HepG2 (cell line): ENCODE results near the gene SLC4A11. TPM values are rescaled to one million over a fixed set of nuclear protein-coding genes. Genes with fewer than 3 reads are reported as not detected.

Experiments
- DNMT3B ChIP-seq: conservative IDR thresholded peaks from 2 replicates; pipeline ENCODE4 v1.6.1; 2016; ENCODE audit warnings: missing biosample characterization, control low read depth
- ETV5 ChIP-seq: IDR thresholded peaks from 2 replicates; pipeline ENCODE4 v1.6.1; 2018; ENCODE audit warnings: missing biosample characterization, missing genetic modification reagents, inconsistent platforms, borderline replicate concordance
- FOXK1 ChIP-seq: sonication (generic); formaldehyde crosslinking; IDR thresholded peaks from 2 replicates; pipeline ENCODE4 v1.4.0; 2020; ENCODE audit warnings: low read depth, missing genetic modification reagents, borderline replicate concordance
- KIAA2018 ChIP-seq: sonication (generic); formaldehyde crosslinking; IDR thresholded peaks from 2 replicates; pipeline ENCODE4 v1.5.0; 2020; ENCODE audit warnings: mild to moderate bottlenecking, missing genetic modification reagents, borderline replicate concordance
- MZF1 ChIP-seq: sonication (generic); formaldehyde crosslinking; IDR thresholded peaks from 2 replicates; pipeline ENCODE4 v1.8.1; 2023; ENCODE audit warnings: mild to moderate bottlenecking, missing genetic modification reagents, borderline replicate concordance
- NRL ChIP-seq: sonication (generic); formaldehyde crosslinking; IDR thresholded peaks from 2 replicates; pipeline ENCODE4 v1.5.0; 2020; ENCODE audit warnings: missing genetic modification reagents, mild to moderate bottlenecking, moderate library complexity, borderline replicate concordance
- RXRB ChIP-seq: IDR thresholded peaks from 2 replicates; pipeline ENCODE4 v1.6.1; 2016; ENCODE audit warnings: borderline replicate concordance, missing genetic modification reagents, missing compliant biosample characterization
- SIX4 ChIP-seq: sonication (generic); formaldehyde crosslinking; IDR thresholded peaks from 2 replicates; pipeline ENCODE4 v1.4.0; 2020; ENCODE audit warnings: missing genetic modification reagents
- ZFP41 ChIP-seq: sonication (generic); formaldehyde crosslinking; IDR thresholded peaks from 2 replicates; pipeline ENCODE4 v1.4.0; 2020; ENCODE audit warnings: mild to moderate bottlenecking, missing genetic modification reagents, borderline replicate concordance
- ZNF10 ChIP-seq: sonication (generic); formaldehyde crosslinking; IDR thresholded peaks from 2 replicates; pipeline ENCODE4 v1.4.0; 2020; ENCODE audit warnings: mild to moderate bottlenecking, low read depth, missing genetic modification reagents, borderline replicate concordance
- ZNF564 ChIP-seq: sonication (generic); formaldehyde crosslinking; IDR thresholded peaks from 2 replicates; pipeline ENCODE4 v1.8.1; 2023; ENCODE audit warnings: mild to moderate bottlenecking, missing genetic modification reagents
- ZNF674 ChIP-seq: sonication (generic); formaldehyde crosslinking; IDR thresholded peaks from 2 replicates; pipeline ENCODE4 v1.5.0; 2020; ENCODE audit warnings: low read depth, mild to moderate bottlenecking, missing genetic modification reagents
- ZSCAN12 ChIP-seq: sonication (generic); formaldehyde crosslinking; IDR thresholded peaks from 2 replicates; pipeline ENCODE4 v1.9.0; 2021; ENCODE audit warnings: mild to moderate bottlenecking, missing genetic modification reagents
- polyA plus RNA-seq, 8 experiments: library from polyadenylated mRNA; depleted of rRNA in 3 of 8; stranded (reverse) in 7 of 8; unstranded in 1 of 8; fragments of >200 nt; fragmentation: Illumina TruSeq in 4 of 8; extraction: Trizol in 4 of 8; gene quantifications; 2 replicates each; pipeline versions ENCODE4 v1.2.1 to v1.2.3, GENCODE V29; 2011 to 2016; ENCODE audit warnings: low read depth in 4 of 8, missing spikeins in 1 of 8, mixed read lengths in 1 of 8; ENCODE audit not compliant: insufficient read depth in 1 of 8
- total RNA-seq, 5 experiments: library from RNA; depleted of rRNA; stranded (reverse); fragments of >200 nt; fragmentation: Illumina TruSeq; extraction: Trizol; gene quantifications; 2 replicates each; pipeline ENCODE4 v1.2.3, GENCODE V29; 2016; ENCODE audit warnings: low read depth in 1 of 5
- TF ChIP-seq, protein P1 (sequence below): sonication (generic); formaldehyde crosslinking; IDR thresholded peaks from 2 replicates; pipeline ENCODE4 v1.4.0; 2020; ENCODE audit warnings: missing genetic modification reagents
- TF ChIP-seq, protein P2 (sequence below): sonication (generic); formaldehyde crosslinking; IDR thresholded peaks from 2 replicates; pipeline ENCODE4 v1.4.0; 2020; ENCODE audit warnings: missing genetic modification reagents

The SLC4A11 gene
- total and polyA plus RNA-seq, 2 of the 13 experiments (the other 11 are each of a cell fraction or from before 2014, with no cell fraction given), result 3.9 to 27.0 TPM

GRCh38 chr20:3224681-3225421, 14.1 kb downstream of the SLC4A11 start (continued):
- TF ChIP-seq, protein P1, sequence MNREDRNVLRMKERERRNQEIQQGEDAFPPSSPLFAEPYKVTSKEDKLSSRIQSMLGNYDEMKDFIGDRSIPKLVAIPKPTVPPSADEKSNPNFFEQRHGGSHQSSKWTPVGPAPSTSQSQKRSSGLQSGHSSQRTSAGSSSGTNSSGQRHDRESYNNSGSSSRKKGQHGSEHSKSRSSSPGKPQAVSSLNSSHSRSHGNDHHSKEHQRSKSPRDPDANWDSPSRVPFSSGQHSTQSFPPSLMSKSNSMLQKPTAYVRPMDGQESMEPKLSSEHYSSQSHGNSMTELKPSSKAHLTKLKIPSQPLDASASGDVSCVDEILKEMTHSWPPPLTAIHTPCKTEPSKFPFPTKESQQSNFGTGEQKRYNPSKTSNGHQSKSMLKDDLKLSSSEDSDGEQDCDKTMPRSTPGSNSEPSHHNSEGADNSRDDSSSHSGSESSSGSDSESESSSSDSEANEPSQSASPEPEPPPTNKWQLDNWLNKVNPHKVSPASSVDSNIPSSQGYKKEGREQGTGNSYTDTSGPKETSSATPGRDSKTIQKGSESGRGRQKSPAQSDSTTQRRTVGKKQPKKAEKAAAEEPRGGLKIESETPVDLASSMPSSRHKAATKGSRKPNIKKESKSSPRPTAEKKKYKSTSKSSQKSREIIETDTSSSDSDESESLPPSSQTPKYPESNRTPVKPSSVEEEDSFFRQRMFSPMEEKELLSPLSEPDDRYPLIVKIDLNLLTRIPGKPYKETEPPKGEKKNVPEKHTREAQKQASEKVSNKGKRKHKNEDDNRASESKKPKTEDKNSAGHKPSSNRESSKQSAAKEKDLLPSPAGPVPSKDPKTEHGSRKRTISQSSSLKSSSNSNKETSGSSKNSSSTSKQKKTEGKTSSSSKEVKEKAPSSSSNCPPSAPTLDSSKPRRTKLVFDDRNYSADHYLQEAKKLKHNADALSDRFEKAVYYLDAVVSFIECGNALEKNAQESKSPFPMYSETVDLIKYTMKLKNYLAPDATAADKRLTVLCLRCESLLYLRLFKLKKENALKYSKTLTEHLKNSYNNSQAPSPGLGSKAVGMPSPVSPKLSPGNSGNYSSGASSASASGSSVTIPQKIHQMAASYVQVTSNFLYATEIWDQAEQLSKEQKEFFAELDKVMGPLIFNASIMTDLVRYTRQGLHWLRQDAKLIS (CRISPR knock-in tag), result no peak
- TF ChIP-seq KIAA2018 (CRISPR knock-in tag) (no peak; the same call in 1 of the 2 replicates), ZNF564 (peak; percentile 64; the same call in 1 of the 2 replicates), NRL (CRISPR knock-in tag) (peak; percentile 53; the same call in 1 of the 2 replicates), ZNF10 (no peak), ETV5 (CRISPR knock-in tag) (peak; percentile 63; the same call in 1 of the 2 replicates), DNMT3B (CRISPR knock-in tag) (no peak; the same call in 1 of the 2 replicates), ZFP41 (CRISPR knock-in tag) (peak; percentile 49; the same call in 1 of the 2 replicates), RXRB (peak; percentile 90), ZNF674 (CRISPR knock-in tag) (no peak), SIX4 (CRISPR knock-in tag) (no peak), ZSCAN12 (CRISPR knock-in tag) (no peak), FOXK1 (CRISPR knock-in tag) (peak; percentile 82), MZF1 (CRISPR knock-in tag) (0 out of 2 replicates have a peak, but pooled peaks have one; percentile 79)
- TF ChIP-seq, protein P2, sequence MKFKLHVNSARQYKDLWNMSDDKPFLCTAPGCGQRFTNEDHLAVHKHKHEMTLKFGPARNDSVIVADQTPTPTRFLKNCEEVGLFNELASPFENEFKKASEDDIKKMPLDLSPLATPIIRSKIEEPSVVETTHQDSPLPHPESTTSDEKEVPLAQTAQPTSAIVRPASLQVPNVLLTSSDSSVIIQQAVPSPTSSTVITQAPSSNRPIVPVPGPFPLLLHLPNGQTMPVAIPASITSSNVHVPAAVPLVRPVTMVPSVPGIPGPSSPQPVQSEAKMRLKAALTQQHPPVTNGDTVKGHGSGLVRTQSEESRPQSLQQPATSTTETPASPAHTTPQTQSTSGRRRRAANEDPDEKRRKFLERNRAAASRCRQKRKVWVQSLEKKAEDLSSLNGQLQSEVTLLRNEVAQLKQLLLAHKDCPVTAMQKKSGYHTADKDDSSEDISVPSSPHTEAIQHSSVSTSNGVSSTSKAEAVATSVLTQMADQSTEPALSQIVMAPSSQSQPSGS (CRISPR knock-in tag), result peak; percentile 79
